NCI-H1105 (cell line): Measurements from ENCODE around the gene TCHP.

Experiments used
- DNase-seq: peaks from one replicate; lab custom pipeline; 2025; lab: John Stamatoyannopoulos, UW

TCHP gene

DNA sequence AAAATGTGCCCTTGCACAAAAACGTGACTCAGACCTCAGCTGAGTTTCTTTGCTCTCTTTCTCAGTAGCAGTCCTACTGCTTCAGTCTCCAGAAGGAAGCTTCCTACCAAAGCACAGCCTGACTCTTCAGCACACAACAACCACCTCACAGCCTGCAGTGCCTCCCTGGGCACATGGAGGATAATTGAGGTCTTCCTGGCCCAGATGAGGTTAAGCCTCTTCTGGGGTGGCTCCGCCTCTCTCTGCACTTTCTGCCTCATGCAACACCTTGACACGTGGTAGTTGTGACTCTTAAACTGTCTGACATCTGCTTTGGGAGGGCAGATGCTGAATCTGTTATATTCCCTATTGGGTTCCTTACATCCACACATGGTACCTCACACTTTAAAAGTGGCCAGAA is 62.3 kb downstream of the TCHP start:
- DNase-seq: no peak

DNA sequence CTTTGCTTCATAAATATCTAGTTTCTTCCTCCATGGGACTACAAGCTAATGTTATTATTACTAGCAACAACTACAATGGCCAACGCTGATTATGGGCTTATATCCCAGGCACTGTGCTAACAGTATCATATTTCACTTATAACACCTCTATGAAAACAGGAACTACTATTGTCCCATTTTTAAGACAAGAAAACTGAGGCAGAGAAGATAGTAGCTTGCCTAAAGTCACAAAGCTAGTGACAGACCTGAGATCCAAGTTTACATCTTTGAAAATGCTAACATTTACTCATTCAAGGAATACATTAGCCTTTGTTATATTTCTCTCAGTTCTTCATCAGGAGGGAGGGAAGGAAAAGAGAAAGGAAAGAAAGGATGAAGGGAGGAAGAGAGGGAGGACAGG is 63.3 kb downstream of the TCHP start:
- no peak for DNase-seq

DNA sequence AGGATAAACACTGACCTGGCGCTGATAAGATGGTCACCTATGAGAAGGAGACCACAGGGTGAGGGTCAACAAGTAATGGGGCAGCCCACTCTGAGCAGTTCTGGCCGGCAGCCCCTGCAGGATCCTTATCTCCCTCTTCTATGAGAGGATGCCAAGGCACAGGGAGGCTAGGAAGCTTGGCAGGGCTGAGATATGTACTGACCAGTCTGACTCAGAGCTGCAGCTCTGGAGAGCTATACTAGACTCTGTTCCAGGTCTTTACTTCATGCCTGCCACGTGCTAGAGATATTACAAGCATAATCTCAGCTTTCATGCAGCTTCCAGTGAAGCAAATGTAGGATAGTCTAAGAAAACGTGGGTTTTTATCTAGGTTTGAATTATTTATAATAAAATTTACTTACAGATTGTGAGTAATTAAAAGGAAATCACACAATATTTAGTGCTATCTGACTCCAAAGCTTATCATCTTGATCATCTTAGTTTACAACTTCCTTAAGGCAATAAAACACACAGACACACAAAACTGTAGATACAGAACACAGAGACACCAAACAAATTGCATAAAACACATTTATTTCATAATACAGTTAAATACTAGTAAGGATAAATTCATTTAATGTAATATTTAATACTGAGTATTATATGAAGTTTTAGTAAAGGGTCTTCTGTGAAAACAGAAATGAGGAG is 63.8 kb downstream of the TCHP start:
- no peak for DNase-seq

DNA sequence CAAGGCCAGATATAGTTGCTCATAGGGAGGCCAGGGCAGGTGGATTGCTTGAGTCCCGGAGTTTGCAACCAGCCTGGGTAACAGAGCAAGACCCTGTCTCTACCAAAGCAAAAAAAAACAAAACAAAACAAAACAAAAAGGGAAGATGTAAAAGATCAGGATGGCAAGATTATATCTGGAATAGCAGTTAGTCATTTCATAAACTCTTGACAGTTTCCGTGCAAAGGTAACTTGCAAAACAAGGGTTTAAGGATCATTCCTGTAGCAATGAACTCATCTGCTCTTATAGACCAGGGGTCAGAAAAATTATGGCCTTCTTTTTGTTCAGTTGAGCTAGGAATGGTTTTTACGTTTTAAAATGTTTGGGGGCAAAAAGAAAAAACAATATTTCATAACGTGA is 66.5 kb downstream of the TCHP start:
- DNase-seq: no peak

DNA sequence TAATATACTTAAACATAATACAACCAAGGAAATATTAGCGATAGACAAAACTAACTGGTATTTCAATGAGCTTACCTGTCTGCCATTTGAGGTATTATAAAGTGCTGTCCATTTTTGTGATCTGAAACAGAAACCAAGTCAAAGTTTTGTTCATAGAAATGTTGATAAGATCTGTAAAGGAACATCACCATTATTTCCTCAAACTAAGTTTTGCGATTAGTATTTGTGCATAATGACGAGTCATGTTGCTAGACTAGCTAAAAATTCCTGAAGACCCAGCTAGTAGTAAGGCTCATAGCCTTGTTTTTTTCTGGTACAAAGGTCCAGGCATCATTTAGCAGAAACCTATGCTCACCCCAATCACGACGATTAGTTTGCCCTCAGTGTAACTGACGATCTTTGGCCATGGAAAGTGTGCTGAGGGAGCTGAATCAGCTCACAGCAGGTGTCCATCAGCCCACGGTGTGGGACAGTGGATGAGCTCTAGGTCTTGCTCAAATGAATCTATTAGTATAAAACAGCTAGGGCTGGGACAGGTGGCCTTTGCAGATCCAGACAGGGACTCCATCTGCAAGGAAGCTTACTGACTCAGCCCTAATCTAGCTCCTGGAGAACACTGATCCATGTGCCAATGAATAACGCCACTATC is 67.4 kb downstream of the TCHP start:
- no peak for DNase-seq
